Activated CD4-positive, CD25-positive, alpha-beta regulatory T cell treated with anti-CD3 and anti-CD28 coated beads, Interleukin-2, amount 50 U/mL, for 24 hours (primary cell): ENCODE results near the gene KLK7.

Experiments used
- ATAC-seq, 2 donors: fragments of 150-1000 bp; cut with Tn5 transposase; one replicate each; pipeline ENCODE4 v1.10.0; 2021; ENCODE audit warnings: mild to moderate bottlenecking in 1 of 2, moderate library complexity in 1 of 2

Gene KLK7

DNA sequence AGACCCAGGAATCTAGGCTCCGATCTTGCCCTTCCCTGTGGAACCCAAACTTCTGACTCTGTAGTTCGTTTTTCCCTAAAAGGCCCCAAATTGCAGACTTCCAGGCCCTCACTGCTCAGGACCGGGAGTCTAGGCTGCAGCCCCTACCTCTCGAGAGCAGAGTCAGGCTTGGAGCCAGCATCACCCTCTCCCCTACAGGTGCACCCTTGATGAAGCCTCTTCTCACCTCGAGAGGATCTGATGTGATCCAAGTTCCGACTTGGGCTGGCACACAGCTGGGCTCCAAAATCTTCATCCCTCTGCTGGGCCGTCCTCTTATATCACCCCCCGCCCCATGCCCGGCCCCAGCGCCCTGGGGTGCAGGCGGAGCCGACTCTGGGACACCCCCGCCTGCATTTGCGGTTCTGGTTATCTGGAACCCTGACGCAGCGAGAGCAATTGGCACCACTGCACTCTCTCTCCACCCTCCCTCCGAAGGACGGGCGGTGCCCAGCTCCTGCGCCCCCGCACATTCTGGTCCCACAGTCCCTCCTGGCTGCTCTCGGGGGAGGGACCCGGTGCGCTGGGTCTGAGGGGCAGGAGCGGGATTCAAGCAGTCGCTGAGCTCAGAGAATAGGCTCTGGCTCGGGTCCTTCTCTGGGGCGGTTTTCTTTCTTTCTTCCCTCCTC lies at the start of gene KLK7:
TSS of gene KLK7 (minus strand) at position 293 of the 668 bp plus-strand sequence. CDS start 1,518 bp downstream, outside the sequence.
- ATAC-seq: no peak

DNA sequence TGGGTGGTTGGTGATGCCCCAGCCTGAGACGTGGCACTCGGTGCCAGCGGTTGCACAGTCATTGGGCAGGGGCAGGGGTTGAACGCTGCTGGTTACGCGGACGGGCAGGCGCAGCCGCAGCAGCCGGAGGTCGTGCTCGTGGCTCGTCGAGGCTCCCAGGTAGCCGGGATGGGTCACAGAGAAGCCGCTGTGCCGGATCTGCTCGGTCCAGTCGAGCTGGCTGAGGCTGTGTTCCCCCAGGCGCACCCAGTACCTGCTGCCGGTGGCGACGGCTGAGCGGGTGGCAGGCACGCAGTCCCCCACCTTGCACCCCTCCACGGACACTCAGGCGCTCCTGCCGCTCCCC lies 48.1 kb upstream of the KLK7 start:
- no peak for ATAC-seq

DNA sequence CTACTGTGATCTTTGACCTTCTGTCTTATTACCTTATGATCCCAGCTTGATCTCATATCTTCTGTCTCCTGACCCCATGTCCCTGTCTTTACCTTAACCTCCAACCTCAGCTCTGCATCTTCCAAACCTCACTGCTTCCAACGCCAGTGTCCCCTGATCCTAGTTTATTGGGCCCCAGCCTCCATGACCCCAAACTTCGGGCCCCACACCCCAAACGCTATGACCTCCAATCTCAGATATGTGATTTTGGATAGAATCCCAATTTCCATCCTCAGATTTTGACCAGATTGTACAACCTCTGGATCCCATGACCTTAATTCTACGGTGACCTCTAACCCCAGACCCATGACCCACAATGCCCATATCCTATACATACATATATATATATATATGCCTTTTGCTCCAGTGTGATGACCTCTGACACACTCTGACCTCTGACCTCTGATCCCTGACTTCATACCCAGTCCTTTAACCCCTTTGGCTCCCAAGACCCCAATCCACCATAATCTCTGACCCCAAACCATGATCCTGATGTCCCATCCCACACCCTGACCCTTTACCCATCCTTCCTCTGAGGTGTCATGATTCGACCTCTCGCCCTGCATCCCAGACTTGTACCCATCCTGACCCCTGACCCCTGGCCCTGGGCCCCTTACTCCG lies 47.6 kb upstream of the KLK7 start:
- ATAC-seq: no peak

DNA sequence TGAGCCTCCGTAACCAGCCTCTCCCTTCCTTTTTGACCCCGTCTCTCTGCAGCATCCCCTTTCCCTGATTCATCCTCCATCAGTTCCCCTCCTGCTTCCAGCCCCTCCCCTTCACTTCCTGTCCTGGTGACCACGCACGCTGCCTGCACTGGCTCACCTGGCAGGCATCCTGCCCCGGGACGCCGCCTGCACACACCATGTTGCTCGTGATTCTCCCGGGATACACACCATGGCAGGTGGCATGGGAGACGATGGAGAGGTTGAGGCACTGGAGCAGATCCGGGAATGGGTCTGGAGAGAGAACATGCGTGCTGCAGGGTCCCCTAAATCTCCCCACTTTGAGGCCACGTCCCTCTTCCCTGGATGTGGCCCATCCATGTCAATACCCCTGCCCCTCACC lies 46.9 kb upstream of the KLK7 start:
- ATAC-seq: no peak

DNA sequence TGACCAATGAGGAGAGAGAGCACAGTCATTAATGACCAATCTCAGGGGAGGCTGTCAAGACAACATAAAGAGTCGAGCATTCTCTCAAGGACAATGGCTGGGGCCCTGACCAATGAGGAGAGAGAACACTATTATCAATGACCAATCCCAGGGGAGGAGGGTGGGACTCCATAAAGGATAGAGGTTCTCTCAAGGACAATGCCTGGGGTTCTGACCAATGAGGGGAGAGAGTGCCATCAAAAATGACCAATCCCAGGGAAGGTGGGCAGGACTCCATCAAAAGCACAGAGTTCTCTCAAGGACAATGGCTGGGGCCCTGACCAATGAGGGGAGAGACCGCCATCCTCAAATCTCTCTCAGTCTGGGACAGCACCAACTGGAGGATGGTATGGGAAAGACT lies 46.0 kb upstream of the KLK7 start:
- ATAC-seq: no peak

DNA sequence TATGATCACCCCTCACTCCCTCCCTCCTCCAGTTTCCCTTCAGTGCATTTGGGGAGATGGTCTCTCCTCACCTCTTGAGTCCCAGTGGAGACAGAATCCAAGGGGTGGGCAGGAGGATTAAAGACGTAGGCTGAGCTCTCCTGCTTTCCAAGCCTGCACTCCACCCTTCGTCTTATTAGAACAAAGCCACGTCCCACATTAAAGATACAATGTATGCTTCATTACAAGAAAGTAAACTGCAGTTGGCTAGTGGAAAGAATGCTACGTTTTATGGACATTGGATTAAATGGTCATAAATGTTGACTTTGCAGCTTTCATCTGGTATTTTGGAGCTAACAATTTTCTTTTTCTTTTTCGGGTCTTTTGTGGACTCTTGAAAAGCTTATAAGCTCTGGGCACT lies 44.2 kb upstream of the KLK7 start:
- ATAC-seq: no peak

DNA sequence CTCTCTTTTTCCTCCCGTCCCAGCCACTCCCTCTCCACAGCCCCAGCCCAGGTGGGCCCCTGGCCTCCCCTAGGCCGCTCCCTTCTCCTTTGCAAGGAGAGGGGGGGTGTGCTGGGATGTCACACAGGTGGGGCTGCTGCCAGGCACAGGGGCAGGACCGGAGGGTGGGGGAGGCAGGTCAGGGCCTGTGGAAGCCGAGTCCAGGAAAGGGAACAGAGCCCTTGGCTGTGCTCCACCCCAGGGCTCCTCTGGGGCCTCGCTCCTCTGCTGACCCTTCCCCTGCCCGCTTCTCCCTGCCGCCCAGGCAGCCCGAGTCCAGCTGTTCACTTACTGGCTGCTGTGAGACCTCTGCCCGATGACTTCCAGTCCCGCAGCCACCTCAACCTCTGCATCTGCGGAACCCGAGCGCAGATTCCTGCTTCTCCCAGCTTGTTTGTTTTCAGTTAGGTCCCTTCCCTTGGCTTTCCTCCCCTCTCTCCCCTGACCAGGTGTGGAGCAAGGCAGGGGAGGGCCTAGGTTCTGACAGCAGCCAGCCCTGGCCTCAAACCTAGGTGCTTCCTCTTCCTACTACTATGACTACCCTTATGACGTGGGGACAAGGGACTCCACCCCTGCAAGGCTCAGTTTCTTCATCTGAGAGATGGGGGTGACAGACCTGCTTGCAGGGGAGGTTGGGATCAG lies 43.5 kb upstream of the KLK7 start:
- ATAC-seq: no peak

DNA sequence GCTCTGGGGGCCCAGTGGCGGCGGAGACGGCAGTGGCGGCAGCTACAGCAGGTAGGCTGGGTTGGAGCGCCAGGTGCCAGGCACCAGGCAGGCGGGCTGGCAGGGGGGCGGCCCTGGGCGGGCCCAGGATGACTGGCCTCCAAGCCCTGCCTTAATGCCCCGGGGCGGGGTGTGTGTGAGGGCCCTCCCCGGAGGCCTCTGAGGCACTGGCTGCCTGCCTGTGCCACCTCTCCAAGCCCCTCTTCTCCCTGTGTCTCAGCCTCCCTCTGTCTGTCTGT lies 42.8 kb upstream of the KLK7 start, which contains the start of gene KLK11:
TSS of gene KLK11 (minus strand) at position 63 of the 278 bp plus-strand sequence. CDS start 985 bp downstream, outside the sequence.
- ATAC-seq: no peak

DNA sequence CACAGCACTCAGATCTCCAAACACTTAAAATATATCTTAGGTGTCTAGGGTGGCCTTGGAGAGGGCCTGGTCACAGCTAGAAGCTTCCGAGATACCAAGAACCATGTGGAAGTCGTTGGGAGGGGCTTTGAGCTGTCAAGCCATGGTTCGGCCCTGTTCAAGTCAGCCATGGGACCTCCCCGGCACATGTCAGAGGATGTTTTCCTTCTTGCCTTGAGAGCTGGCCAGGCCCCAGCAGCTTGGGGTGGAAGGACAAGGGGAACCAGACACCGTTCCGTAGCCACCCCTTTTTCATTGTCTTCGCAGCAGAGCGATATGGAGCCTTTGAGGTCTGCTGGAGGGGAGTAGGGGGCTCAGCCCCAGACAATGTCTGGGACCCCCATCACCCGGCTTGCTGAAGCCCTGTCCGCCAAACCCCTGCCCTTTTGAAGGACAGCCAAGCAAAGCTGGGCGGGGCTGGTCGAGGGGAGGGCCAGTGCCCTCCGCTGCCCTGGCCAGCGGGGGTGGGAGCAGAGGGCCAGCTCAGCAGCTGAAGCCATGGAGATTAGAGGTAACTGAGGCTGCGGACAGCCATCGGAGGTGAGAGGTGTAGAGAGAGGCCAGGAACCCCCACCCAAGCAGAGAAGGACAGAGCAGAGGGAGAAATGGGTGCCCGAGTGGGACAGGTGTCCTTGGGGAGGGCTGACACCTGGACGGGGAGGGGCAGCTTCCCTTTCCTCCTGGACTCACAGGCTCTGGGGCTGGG lies 42.3 kb upstream of the KLK7 start:
- no peak for ATAC-seq

DNA sequence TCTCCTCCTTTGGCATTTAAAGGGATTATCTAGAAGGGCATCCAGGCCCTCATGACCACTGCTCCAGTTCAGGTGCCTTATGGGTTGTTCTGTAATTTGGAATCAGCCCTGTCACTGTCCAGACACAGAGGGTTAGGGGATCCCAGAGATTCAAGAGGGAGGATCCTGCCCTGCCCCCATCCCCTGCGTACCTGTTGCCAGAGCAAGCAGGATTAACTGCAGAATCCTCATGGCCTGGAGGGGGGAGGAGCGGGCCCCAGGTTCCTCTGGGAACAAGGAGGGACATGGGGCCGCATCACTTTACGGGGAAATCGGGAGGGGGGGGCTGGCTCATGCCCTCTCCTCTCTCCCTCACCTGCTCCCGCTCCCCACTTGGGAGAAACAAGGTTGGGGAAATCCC lies 41.7 kb upstream of the KLK7 start:
- ATAC-seq: no peak

DNA sequence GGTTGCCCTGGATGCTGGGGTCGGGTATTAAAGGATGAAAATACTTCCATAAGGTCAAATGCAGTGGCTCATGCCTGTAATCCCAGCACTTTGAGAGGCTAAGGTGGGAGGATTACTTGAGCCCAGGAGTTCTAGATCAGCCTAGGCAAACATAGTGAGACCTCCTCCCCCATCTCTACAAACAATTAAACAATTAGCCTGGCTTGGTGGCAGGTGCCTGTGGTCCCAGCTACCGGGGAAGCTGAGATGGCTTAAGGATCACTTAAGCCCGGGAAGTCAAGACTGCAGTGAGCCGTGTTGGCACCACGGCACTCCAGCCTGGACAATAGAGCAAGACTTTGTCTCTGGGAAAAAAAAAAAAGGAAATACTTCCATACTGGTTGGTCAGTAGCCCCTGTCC lies 41.2 kb upstream of the KLK7 start:
- no peak for ATAC-seq

DNA sequence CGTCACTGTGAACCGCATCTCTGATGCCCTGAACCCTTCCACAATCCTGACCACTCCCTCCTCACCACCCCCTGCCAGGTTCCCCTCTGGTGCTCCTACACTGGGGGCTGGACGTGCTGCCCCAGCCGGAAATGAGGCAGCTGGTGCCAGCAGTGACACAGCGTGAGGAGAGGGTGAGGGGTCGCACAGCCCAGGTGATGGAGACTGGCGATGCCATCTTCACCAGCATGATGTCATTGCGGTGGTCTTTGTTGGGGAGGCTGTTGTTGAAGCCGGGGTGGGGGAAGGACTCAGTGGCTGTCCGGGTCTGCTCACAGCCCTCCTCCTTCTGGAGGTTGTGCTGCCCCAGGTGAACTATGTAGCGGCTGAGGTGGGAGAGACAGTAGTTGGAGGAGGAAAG lies 40.2 kb upstream of the KLK7 start:
- no peak for ATAC-seq

DNA sequence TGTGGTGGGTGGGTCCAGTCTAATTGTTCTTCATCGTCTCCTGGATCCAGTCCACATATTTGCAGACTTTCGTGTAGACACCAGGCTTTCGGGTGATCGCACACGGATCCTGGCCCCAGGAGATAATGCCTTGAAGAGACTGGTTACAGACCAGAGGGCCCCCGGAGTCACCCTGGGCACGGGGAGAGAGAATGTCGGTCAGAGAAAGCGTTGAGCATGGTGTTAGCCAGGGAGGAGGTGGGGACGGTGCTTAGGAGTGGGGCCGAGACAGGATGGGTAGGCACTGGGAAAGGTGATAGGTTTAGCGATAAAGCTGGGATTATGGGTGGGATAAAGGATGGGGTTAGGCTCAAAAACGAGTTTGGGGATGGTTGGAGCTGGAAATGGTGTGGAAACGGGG lies 38.8 kb upstream of the KLK7 start:
- no peak for ATAC-seq

DNA sequence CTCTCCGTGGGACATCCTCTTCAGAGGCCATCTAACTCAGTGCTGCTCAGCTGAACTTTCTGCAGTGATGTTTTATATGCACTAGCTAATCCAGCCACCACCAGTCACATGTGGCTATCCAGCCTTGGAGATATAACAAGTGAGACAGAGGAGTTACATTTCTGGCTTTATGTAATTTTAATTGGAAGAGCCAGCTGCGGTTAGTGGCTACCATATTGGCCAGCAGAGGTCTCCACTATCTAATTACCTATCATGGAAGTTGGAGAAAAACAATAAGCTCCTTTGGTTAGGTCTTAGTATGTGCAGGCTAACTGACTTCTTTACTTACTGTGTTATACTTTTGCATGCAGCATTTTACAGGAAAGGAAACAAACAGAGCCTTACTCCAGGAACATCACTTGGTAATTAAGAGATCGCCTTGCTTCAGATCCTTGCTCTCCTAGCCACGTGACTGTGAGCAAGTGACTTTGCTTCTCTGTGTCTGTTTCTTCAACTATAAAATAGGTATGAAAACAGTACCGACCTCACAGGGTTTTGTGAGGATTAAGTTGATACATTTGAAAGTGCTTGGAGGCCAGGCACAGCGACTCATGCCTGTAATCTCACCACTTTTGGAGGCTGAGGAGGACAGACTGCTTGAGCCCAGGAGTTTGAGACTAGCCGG lies 37.4 kb upstream of the KLK7 start:
- ATAC-seq: no peak

DNA sequence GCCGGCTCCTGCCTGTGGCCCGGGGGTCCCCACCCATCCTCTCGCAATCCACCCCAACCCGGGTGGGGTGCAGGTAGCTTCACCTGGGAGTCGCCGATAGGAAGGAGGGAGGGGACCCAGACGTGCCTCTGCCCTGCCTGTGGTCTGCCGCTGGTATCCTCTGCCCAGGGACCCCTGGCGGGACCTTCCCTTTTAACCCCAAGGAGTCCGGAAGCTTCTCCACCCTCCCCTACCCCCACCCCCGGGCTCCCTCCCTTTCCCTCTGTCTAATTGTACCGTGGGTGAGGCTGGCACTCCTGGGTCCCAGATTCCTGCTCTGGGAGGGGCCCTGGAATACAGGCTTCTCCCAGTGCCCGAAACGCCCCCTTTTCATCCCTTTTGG lies 35.8 kb upstream of the KLK7 start, which contains the start of gene KLK10:
TSS of gene KLK10 (minus strand) at position 166 of the 382 bp plus-strand sequence. CDS start 579 bp downstream, outside the sequence.
- no peak for ATAC-seq

DNA sequence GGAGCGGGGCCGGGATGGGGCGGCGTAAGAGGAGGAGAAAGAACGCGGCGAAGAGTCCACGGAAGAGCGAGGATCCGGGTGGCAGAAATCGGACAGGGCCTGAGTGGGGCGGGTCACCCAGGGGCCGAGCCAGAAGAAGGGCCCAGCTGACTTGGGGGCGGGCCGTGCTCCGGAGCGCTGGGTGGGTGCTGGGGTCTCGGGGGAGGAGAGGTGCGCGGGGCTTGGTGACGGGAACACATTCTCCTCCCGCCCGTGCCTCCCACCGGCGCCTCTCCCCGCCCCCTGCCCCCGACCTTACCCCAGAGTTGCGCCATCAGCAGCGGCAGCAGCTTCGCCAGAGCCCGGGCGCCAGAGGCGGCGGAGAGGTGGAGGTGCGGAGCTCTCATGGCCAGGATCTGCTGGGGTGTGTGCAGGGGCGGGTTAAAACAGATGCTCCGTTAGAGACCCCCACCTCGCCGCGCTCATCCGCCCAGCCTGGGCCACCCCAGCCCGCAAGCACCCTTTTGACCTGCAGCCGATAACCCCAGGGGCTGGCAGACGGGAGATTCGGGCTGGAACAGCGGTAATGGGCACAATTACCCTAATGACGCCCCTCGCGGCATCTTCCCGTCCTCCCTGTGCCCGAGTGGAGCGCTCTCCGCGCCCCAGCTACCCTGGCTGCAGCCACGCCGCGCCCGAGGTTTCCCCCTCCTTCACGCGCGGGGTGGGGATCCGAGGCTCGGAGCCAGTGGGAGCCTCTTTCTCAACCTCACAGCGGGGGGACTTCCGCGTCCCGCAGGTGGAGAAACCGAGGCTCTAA lies 35.2 kb upstream of the KLK7 start:
- no peak for ATAC-seq

DNA sequence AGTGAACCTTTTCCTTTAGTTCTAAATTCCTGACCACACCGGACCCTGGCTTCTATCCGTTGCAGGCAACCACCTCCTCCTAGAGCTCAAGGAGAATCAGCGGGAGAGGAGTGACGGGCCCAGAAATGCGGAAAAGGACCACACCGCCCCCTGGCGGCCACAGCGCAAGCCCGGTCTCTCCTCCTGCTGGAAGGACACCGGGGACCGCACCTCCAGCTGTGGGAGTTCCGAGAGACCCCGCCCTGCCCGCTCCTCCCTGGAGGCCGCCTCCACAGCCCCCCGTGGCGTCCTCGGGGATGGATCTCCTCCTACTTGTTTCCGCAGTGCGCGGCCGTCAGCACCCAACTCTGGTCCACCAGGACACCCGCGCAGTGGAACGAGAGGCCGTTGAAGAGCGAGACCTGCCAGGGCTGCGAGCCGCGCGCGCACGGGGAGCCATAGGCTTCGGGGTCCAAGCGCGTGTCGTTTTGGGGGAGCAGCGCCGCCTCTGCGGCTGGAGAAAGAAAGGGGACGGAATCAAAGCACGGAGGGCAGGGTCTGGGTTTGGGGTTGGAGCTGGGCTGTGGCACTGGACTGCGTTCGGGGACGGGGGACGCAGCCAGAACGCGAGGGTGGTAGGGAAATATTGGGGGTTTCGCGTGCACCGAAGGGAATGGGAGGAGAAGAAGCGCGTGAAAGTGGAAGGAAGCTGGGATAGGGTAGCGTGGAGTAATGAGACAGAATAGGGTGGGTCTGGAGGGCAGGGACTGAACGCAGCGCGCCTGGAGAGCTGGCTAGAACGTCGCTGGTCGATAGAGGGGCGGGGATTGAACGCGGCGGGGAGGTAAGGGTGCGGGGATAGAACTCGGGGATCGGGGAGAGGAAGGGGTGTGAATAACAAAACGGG lies 33.3 kb upstream of the KLK7 start:
- peak; percentile 46 to 49 for ATAC-seq

DNA sequence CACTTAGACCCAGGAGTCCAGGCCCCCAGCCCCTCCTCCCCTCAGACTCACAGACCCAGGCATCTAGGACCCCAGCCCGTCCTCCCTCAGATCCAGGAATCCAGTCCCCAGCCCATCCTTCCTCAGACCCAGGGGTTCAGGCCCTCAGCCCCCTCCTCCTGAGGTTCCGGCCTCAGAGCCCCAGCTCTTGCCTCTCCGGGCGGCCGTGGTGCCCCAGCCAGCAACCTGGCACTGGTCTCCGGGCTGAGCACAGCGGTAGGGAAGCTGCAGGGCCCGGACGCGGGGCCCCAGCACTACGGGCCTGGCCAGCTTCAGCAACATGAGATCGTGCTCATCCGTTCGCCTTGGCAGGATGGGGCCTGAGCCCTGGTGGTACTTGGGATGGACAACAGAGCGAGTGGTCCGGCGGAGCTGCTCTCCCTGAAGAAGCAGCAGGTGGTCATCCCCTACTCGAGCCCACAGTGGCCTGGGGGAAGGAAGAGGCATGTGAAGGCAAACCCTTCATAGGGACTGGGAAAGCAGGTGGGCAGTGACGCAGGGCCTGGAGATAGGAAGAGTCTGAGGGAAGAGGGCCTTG lies 32.1 kb upstream of the KLK7 start:
- no peak for ATAC-seq

DNA sequence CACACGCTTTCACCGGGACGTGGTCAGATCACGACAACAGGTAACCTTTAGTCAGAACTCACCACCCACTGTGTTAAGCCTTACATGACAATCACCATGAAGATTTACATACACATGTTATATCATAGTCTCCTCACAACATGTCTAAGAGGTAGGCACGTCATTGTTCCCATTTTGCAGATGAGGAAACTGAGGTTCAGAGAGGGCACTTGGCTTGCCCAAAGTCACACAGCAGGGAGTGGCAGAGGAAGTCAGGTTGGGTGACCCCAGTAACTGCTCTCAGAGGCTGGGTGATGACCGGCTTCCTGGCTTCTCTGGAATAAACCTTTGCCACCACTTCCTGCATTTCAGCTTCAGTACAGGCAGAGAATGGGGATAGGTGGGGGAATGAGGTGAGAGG lies 30.5 kb upstream of the KLK7 start:
- no peak for ATAC-seq

DNA sequence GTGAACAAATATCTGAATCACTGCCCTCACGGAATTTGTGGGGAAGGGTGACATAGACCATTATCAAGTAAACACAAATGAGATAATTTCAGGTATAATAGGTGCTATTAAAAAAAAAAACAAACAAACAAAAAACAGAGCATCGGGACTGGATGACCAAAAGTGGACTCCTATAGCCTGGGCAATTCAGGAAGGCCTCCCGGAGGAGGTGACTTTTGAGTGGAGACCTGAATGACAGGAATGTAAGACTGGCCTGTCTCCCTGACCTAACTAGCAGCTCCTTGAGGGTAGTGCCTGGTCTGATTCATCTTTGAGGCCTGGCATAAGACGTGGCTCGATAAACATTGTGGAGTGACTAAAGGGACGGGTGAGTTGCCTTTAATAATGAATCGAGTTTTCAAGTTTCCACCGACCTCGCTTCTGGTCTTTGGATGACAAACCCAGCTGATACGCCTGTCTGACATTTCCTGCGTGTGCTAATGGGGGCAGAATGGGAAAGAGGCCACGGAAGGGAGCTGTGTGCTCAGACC lies 29.0 kb upstream of the KLK7 start:
- no peak for ATAC-seq
